ENCODE results near the gene MEIG1.
A peak's percentile ranks its signal among the peaks of the same experiment; 100 is the strongest.
"Not testable (repeated sequence)": the region's sequence is repeated elsewhere in the genome, so short reads cannot be mapped to it uniquely, and the experiment has no call there.

Gene MEIG1

GRCh38 chr10:14958872-14959220, 342 bp upstream of the MEIG1 start:
- DNase-seq, result no peak

GRCh38 chr10:14967897-14968296, 8.7 kb downstream of the MEIG1 start:
- no peak for DNase-seq

GRCh38 chr10:14971867-14972448, 12.8 kb downstream of the MEIG1 start:
- DNase-seq, result peak; percentile 9

- DNase-seq, result not testable (repeated sequence)
Measured at GRCh38 chr10:14974153-14974998, 15.2 kb downstream of the MEIG1 start.

DNA sequence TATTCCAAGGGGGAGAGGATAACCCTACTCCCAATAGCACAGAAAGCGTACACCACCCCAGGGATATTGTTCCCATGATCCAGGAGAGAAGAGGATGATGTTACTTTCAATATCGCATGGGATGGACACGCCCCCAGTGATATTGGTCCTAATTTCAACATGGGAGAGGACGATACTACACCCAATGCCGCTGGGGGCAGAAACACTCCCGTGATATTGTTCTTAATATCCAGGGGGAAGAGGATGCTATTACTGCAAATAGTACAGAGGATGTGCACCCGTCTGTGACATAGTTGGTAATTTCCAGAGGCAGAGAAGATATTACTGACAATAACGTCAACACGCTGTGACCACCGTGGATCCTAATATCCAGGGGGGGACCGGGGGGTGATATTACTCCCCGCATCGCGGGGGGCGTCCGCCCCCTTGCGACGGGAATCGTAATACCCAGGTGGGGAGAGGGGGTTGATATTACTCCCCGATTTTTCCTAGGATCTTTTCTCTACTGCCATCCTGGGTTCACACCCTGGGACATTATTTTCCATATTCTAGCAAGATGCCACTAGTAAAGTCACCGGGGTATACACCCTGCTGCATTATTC, 16.6 kb downstream of the MEIG1 start:
- DNase-seq, result no peak

GRCh38 chr10:14982744-14983143, 23.6 kb downstream of the MEIG1 start:
- no peak for DNase-seq

- DNase-seq, result not testable (repeated sequence)
Measured at GRCh38 chr10:14989552-14989951, 30.4 kb downstream of the MEIG1 start.

GRCh38 chr10:14991035-14991749, 32.0 kb downstream of the MEIG1 start:
- not testable (repeated sequence) for DNase-seq

GRCh38 chr10:14992336-14992735, 33.1 kb downstream of the MEIG1 start:
- DNase-seq, result not testable (repeated sequence)

DNA sequence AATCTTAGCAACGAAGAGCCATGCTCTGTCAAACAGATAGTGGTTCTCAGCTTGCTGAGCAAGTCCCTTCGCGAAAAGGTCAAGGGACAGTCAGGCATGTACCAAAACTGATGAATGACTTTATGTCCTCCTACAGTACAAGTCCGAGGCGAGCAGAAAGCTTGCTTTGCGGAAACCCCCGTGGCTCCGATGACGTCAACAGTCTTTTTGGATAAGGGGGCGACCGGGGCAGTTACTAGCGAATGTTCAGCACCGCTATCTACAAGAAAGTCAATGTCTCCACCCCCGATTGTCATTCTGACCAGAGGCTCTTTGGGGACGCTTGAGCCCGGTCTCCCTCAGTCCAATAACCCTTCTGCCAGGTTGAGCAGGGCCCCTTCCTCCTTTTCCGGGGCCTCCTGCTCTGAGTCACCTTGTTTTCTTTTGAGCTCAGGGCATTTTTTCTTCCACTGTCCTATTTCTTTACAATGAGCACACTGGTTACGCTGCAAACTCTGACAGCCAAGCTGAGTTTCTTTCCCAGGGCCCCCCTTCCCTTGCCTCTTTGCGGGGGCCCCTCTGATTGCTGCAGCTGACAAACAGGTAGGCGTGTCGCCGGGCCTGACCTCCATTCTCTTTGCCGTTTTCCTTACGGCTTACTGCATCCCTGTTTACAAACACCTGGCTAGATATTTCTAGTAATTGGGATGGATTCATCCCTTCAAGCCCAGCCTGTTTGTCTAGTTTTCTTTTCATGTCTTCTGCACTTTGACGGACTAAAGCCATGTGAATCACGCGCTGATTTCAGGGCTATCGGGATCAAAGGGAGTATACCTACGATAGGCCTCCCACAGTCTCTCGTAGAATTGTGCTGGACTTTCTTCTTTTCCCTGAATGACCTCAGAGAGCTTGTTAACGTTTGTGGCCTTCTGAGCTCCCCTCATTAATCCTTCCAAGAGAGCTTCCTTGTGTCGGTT, 34.6 kb downstream of the MEIG1 start:
- DNase-seq, result not testable (repeated sequence)

- DNase-seq, result no peak
Measured at GRCh38 chr10:14995964-14996565, 36.9 kb downstream of the MEIG1 start.

DNA sequence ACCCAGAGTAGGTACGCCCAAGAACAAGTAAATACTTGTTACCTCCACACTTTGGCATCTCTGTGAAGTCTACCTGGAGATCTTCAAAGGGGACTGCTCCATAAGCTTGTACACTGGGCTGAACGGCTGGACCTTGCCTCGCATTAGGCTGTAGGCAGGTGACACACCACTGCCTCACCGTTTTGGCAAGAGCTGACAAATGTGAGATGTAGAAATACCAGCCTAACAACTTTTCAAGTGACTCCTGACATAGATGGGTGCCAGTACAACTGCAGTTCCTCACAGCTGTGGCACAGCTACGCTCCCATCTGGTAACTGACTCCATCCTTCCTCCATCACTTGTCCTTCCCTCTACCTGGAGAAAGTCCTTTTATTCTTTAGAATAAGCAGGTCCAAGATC, 54.3 kb downstream of the MEIG1 start:
- not testable (repeated sequence) for DNase-seq

GRCh38 chr10:15015451-15015850, 56.3 kb downstream of the MEIG1 start:
- DNase-seq, result no peak

DNA sequence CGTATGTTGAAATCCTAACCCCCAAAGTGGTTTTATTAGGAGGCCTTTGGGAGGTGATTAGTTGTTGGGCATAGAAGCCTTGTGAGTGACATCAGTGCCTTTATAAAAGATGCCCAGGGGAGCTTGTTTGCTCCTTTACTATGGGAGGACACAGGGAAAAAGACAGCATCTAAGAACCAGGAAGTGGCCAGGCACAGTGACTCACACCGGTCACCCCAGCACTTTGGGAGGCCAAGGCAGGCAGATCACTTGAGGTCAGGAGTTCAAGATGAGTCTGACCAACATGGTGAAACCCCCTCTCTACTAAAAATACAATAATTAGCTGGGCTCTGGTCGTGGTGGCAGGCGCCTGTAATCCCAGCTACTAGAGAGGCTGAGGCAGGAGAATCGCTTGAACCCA, 61.8 kb downstream of the MEIG1 start:
- DNase-seq, result not testable (repeated sequence)
